ENCODE data around the gene TBC1D25. TPM values are rescaled to one million over a fixed set of nuclear protein-coding genes. Genes with fewer than 3 reads are reported as not detected.

The TBC1D25 gene
- total and polyA plus RNA-seq, 2 experiments from 2014 or later: 17.5 to 18.1 TPM

GRCh38 chrX:48512371-48512935 is 27.1 kb upstream of the TBC1D25 start:
- Histone ChIP-seq H3K27ac (no peak overlapping the region), H3K4me3 (no peak overlapping the region), H3K9me3 (ENCODE audit: low read depth) (no peaks in the 10 kb centered on the region), H3K27me3 (no peaks in the 10 kb centered on the region), H3K36me3 (no peaks in the 10 kb centered on the region), H3K4me1 (ENCODE audit: low read depth) (no peaks in the 10 kb centered on the region)
- no peak for DNase-seq (ENCODE audit: low read depth in 1 of 2, low spot score in 1 of 2)
- TF ChIP-seq CTCF (IDR thresholded peaks at IDR 0.05; ENCODE audit: low read depth, low read length): no peak

GRCh38 chrX:48513670-48514069 is 25.8 kb upstream of the TBC1D25 start:
- H3K27ac ChIP-seq: no peak overlapping the region
- TF ChIP-seq CTCF (IDR thresholded peaks at IDR 0.05; ENCODE audit: low read depth, low read length): no peak

GRCh38 chrX:48514126-48514806 is 25.2 kb upstream of the TBC1D25 start:
- no peak for DNase-seq (ENCODE audit: low read depth in 1 of 2, low spot score in 1 of 2)
- no peaks in the 10 kb centered on the region for H3K9me3 ChIP-seq (ENCODE audit: low read depth)
- no peak for TF ChIP-seq CTCF (IDR thresholded peaks at IDR 0.05; ENCODE audit: low read depth, low read length)
- H3K4me1 ChIP-seq (ENCODE audit: low read depth): no peaks in the 10 kb centered on the region
- no peak overlapping the region for H3K27ac ChIP-seq
- no peaks in the 10 kb centered on the region for H3K36me3 ChIP-seq
- no peaks in the 10 kb centered on the region for H3K27me3 ChIP-seq
- H3K4me3 ChIP-seq: no peak overlapping the region

More at GRCh38 chrX:48513670-48514069, 25.8 kb upstream of the TBC1D25 start:
- no peaks in the 10 kb centered on the region for H3K9me3 ChIP-seq (ENCODE audit: low read depth)
- H3K4me3 ChIP-seq: no peak overlapping the region
- DNase-seq (ENCODE audit: low read depth in 1 of 2, low spot score in 1 of 2): no peak
- no peaks in the 10 kb centered on the region for H3K4me1 ChIP-seq (ENCODE audit: low read depth)
- H3K36me3 ChIP-seq: no peaks in the 10 kb centered on the region
- no peaks in the 10 kb centered on the region for H3K27me3 ChIP-seq

DNA sequence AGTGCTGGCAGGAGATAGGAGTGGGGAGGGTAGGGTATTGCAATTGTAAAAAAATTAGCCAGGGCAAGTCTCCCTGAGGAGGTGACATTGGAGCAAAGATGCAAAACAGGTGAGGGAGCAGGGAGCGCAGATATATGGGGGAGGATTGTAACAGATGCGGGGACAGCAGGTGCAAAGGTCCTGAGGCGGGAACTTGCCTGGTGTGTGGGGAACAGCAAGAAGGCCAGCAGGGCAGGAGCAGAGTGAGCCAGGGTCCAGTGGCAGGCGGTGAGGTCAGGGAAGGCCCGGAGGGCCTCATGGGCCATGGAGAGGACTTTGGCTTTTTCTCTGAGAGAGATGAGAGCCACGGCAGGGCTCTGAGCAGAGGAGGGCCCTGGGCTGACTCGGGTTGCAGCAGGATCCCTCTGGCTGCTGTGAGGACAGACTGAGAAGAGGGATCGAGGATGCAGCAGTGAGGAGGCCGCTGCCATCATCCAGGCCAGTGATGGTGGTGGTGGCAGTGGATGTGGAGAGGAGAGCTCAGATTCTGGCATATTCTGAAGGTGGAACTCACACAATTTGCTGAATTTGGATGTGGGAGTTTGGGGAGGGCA is 24.6 kb upstream of the TBC1D25 start:
- TF ChIP-seq CTCF (IDR thresholded peaks at IDR 0.05; ENCODE audit: low read depth, low read length): no peak
- Histone ChIP-seq H3K4me3 (no peak overlapping the region), H3K36me3 (no peaks in the 10 kb centered on the region), H3K27me3 (no peaks in the 10 kb centered on the region), H3K4me1 (ENCODE audit: low read depth) (no peaks in the 10 kb centered on the region), H3K9me3 (ENCODE audit: low read depth) (no peaks in the 10 kb centered on the region), H3K27ac (no peak overlapping the region)
- no peak for DNase-seq (ENCODE audit: low read depth in 1 of 2, low spot score in 1 of 2)

- no peak for TF ChIP-seq CTCF (IDR thresholded peaks at IDR 0.05; ENCODE audit: low read depth, low read length)
- DNase-seq (ENCODE audit: low read depth in 1 of 2, low spot score in 1 of 2): no peak
- Histone ChIP-seq H3K27me3 (no peaks in the 10 kb centered on the region), H3K9me3 (ENCODE audit: low read depth) (no peaks in the 10 kb centered on the region), H3K4me3 (no peak overlapping the region), H3K36me3 (no peaks in the 10 kb centered on the region), H3K4me1 (ENCODE audit: low read depth) (no peaks in the 10 kb centered on the region), H3K27ac (no peak overlapping the region)
These were observed 23.7 kb upstream of the TBC1D25 start for GRCh38 chrX:48515842-48516241.
